OCI-LY7 (cell line): Measurements from ENCODE around the gene GPT2.

Experiments used
- EZH2phosphoT487 ChIP-seq: fragments of 200-600 bp; sonication (generic); IDR thresholded peaks from 2 replicates; pipeline ENCODE4 v1.6.1; 2018; ENCODE audit warnings: low read depth, borderline replicate concordance, mild to moderate bottlenecking, mixed run types, antibody characterized with exemption, low read length, moderate library complexity, mixed read lengths
- TF ChIP-seq, protein P1 (sequence below): fragments of 200-600 bp; sonication (generic); conservative IDR thresholded peaks from 2 replicates; pipeline ENCODE4 v1.5.1; 2014; ENCODE audit warnings: mild to moderate bottlenecking, antibody characterized with exemption, low read length, moderate library complexity, mixed read lengths

- no peak for TF ChIP-seq EZH2phosphoT487
- TF ChIP-seq, protein P1, sequence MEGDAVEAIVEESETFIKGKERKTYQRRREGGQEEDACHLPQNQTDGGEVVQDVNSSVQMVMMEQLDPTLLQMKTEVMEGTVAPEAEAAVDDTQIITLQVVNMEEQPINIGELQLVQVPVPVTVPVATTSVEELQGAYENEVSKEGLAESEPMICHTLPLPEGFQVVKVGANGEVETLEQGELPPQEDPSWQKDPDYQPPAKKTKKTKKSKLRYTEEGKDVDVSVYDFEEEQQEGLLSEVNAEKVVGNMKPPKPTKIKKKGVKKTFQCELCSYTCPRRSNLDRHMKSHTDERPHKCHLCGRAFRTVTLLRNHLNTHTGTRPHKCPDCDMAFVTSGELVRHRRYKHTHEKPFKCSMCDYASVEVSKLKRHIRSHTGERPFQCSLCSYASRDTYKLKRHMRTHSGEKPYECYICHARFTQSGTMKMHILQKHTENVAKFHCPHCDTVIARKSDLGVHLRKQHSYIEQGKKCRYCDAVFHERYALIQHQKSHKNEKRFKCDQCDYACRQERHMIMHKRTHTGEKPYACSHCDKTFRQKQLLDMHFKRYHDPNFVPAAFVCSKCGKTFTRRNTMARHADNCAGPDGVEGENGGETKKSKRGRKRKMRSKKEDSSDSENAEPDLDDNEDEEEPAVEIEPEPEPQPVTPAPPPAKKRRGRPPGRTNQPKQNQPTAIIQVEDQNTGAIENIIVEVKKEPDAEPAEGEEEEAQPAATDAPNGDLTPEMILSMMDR: no peak
These were observed 5.2 kb downstream of the GPT2 start for GRCh38 chr16:46889245-46889941.
